Calu3 (cell line): ENCODE data around the gene MIA2. TPM values are rescaled to one million over a fixed set of nuclear protein-coding genes. Genes with fewer than 3 reads are reported as not detected.

Experiments
- BruUV-seq: library from RNA; stranded (reverse); fragments of 400-500 nt; replicated peaks from 2 replicates; lab custom pipeline; 2021; lab: Mats Ljungman, UMichigan
- CTCF ChIA-PET: fragments of 300-600 bp; sonication (Branson Sonifier 250); formaldehyde crosslinking; loops from one replicate; lab custom pipeline; 2022; ENCODE audit warnings: antibody characterized with exemption; lab: Charles Lee
- DNase-seq: peaks from one replicate; pipeline ENCODE4 v3.0.0; 2022
- H3K27ac Mint-ChIP-seq: one replicate; pipeline ENCODE4 v1.8.0; 2022; ENCODE audit warnings: mixed read lengths; ENCODE audit not compliant: unreplicated experiment
- H3K27me3 Mint-ChIP-seq: one replicate; pipeline ENCODE4 v1.8.0; 2022; ENCODE audit warnings: mixed read lengths; ENCODE audit not compliant: unreplicated experiment
- H3K36me3 Mint-ChIP-seq: one replicate; pipeline ENCODE4 v1.8.0; 2022; ENCODE audit warnings: mild to moderate bottlenecking, moderate library complexity, mixed read lengths; ENCODE audit not compliant: insufficient read depth, unreplicated experiment
- H3K4me1 Mint-ChIP-seq: one replicate; pipeline ENCODE4 v1.8.0; 2022; ENCODE audit warnings: mild to moderate bottlenecking, low read depth, mixed read lengths; ENCODE audit not compliant: unreplicated experiment
- H3K4me3 Mint-ChIP-seq: one replicate; pipeline ENCODE4 v1.8.0; 2022; ENCODE audit warnings: mild to moderate bottlenecking, low read depth, moderate library complexity, mixed read lengths; ENCODE audit not compliant: unreplicated experiment
- H3K9me3 Mint-ChIP-seq: one replicate; pipeline ENCODE4 v1.8.0; 2022; ENCODE audit warnings: low read depth, mixed read lengths; ENCODE audit not compliant: unreplicated experiment
- intact Hi-C: fragments of 100-400 bp; cut with micrococcal nuclease; formaldehyde crosslinking; loops from one replicate; pipeline ENCODE4 v1.10.0; 2022; ENCODE audit not compliant: unreplicated experiment
- total RNA-seq: library from RNA; stranded (reverse); gene quantifications from 2 replicates; pipeline ENCODE4 v1.2.3, GENCODE V29; 2022
- TF ChIP-seq, protein P1 (sequence below): fragments of 200-600 bp; IDR thresholded peaks from one replicate; pipeline ENCODE4 v1.8.0; 2022; ENCODE audit warnings: antibody characterized with exemption; ENCODE audit not compliant: unreplicated experiment

MIA2 gene
- total RNA-seq, 1 experiment from 2014 or later: 49.1 TPM

DNA sequence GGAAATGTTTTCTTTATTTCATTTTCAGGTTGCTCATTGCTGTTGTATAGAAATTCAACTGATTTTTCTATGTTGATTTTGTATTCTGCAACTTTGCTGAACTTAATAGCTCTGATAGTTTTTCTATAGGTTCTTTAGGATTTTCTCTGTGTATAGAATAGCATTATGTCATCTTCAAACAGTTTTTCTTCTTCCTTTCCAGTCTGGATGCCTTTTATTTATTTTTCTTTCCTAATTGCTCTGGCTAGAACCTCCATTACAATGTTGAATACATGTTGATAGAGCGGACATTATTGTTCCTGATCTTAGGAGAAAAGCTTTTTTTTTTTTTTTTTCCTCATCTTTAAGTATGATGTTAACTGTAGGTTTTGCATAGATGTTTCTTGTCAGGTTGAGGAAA, 39.2 kb downstream of the MIA2 start:
- intact Hi-C loops: no loop called here
- H3K9me3 Mint-ChIP-seq: peaks cover 5% of the 10 kb centered on the region
- TF ChIP-seq, protein P1, sequence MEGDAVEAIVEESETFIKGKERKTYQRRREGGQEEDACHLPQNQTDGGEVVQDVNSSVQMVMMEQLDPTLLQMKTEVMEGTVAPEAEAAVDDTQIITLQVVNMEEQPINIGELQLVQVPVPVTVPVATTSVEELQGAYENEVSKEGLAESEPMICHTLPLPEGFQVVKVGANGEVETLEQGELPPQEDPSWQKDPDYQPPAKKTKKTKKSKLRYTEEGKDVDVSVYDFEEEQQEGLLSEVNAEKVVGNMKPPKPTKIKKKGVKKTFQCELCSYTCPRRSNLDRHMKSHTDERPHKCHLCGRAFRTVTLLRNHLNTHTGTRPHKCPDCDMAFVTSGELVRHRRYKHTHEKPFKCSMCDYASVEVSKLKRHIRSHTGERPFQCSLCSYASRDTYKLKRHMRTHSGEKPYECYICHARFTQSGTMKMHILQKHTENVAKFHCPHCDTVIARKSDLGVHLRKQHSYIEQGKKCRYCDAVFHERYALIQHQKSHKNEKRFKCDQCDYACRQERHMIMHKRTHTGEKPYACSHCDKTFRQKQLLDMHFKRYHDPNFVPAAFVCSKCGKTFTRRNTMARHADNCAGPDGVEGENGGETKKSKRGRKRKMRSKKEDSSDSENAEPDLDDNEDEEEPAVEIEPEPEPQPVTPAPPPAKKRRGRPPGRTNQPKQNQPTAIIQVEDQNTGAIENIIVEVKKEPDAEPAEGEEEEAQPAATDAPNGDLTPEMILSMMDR: no peak
- CTCF ChIA-PET: no interaction called here
- peaks cover 40% of the 10 kb centered on the region for H3K4me1 Mint-ChIP-seq
- no peak overlapping the region for H3K27ac Mint-ChIP-seq
- no TSS peak for BruUV-seq
- no peaks in the 10 kb centered on the region for H3K27me3 Mint-ChIP-seq
- H3K4me3 Mint-ChIP-seq: no peak overlapping the region
- peaks cover 15% of the 10 kb centered on the region for H3K36me3 Mint-ChIP-seq
- no peak for DNase-seq

DNA sequence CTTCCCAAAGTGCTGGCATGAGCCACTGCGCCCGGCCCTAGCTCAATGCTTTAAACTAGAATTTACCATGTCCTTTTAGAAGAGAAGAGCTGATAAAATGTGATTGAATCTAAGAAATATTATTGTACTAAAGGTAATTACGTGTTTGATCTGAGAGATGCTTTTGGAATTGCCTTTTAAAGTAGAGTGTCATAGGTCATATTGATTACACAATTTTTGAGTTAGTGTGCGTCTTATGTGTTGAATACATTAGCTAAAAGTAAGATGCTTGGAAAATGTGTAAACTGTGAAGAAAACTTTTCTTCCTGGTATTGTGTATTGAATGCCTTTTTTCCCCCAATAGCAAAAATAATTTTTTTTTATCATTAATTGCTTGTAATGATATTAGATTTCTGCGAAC, 41.7 kb downstream of the MIA2 start:
- peaks cover 5% of the 10 kb centered on the region for H3K9me3 Mint-ChIP-seq
- H3K4me3 Mint-ChIP-seq: no peak overlapping the region
- H3K4me1 Mint-ChIP-seq: peaks cover 17% of the 10 kb centered on the region
- TF ChIP-seq, protein P1: no peak
- DNase-seq: no peak
- intact Hi-C loops: no loop called here
- BruUV-seq: no TSS peak
- H3K27me3 Mint-ChIP-seq: no peaks in the 10 kb centered on the region
- peaks cover 20% of the 10 kb centered on the region for H3K36me3 Mint-ChIP-seq
- no peak overlapping the region for H3K27ac Mint-ChIP-seq
- CTCF ChIA-PET: no interaction called here

DNA sequence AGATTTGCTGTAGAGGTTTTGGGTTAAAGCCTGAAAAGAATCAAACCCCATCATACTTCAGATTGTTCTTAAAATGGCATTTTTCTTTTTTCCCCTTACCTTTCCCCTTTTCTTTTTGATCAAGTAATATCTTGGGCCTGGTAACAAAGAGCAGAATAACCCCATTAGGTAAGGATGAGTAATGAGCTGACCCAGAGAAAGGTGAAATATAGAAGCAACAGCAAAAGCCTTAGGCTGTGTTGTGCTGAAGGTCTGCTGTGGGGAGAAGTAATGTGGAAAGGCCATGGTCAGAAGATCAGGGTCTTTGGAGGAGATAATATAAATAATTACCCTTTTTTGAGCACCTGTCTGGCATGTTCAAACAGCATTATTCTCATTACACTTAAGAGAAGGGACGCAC, 42.3 kb downstream of the MIA2 start:
- Mint-ChIP-seq H3K4me1 (peaks cover 17% of the 10 kb centered on the region), H3K27ac (no peak overlapping the region), H3K36me3 (peaks cover 21% of the 10 kb centered on the region), H3K4me3 (no peak overlapping the region), H3K27me3 (no peaks in the 10 kb centered on the region), H3K9me3 (peaks cover 5% of the 10 kb centered on the region)
- no peak for DNase-seq
- no TSS peak for BruUV-seq
- CTCF ChIA-PET: interaction anchor here (0.5 kb wide), 1 partner anchor 23 kb away, joined by 5 read pairs; no protein-coding TSS in a partner anchor
- TF ChIP-seq, protein P1: no peak
- intact Hi-C loops: no loop called here

DNA sequence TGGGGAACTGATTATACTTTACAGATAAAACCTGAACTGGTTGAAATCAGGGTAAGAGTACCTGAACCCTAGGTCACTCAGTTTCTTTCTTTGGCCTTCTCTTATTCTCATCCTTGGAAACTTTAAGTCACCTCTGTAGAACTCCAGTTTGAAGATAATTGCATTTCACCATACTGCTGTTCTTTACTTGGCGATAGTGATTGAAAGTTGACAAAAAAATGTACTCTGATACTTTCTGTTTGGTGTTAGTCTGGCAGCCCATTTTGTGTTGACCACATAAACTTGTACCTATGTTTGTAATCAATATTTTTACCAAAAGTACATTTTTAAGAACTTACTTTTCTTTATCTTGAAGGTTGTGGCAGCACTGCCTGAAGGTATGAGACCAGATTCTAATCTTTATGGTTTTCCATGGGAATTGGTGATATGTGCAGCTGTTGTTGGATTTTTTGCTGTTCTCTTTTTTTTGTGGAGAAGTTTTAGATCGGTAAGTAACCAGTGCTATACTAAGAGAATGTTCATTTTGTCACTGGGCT, 42.9 kb downstream of the MIA2 start:
- DNase-seq: no peak
- BruUV-seq: no TSS peak
- no peak overlapping the region for H3K4me3 Mint-ChIP-seq
- peaks cover 25% of the 10 kb centered on the region for H3K36me3 Mint-ChIP-seq
- TF ChIP-seq, protein P1: no peak
- H3K27ac Mint-ChIP-seq: no peak overlapping the region
- intact Hi-C loops: no loop called here
- H3K4me1 Mint-ChIP-seq: peaks cover 17% of the 10 kb centered on the region
- peaks cover 5% of the 10 kb centered on the region for H3K9me3 Mint-ChIP-seq
- H3K27me3 Mint-ChIP-seq: no peaks in the 10 kb centered on the region
- CTCF ChIA-PET: interaction anchor here (0.5 kb wide), 1 partner anchor 22 kb away, joined by 5 read pairs; no protein-coding TSS in a partner anchor
